Mesenchymal stem cell (in vitro differentiated cells and primary cell): ENCODE measurements around the gene TPO.

ENCODE experiments used
- DNase-seq: peaks from one replicate; pipeline ENCODE4 v3.0.0-alpha.2; 2013
- H2AFZ ChIP-seq: one replicate; pipeline ENCODE4 v1.6.1; 2013; ENCODE audit warnings: low read depth, mild to moderate bottlenecking, control low read depth, inconsistent platforms, low read length, moderate library complexity
- H2AK5ac ChIP-seq: 2 replicates; pipeline ENCODE4 v1.6.1; 2013; ENCODE audit warnings: low read length, moderate library complexity, mild to moderate bottlenecking, inconsistent platforms; ENCODE audit not compliant: severe bottlenecking
- H2BK120ac ChIP-seq: one replicate; pipeline ENCODE4 v1.6.1; 2013; ENCODE audit warnings: low read depth, mild to moderate bottlenecking, inconsistent platforms, low read length, moderate library complexity
- H2BK12ac ChIP-seq, 2 experiments: one replicate each; pipeline ENCODE4 v1.6.1; 2013; ENCODE audit warnings: inconsistent platforms in 2 of 2, low read length in 2 of 2, mild to moderate bottlenecking in 2 of 2, moderate library complexity in 2 of 2, control low read depth in 1 of 2
- H2BK15ac ChIP-seq: one replicate; pipeline ENCODE4 v1.6.1; 2013; ENCODE audit warnings: mild to moderate bottlenecking, low read depth, inconsistent platforms; ENCODE audit not compliant: poor library complexity, severe bottlenecking
- H2BK5ac ChIP-seq: 2 replicates; pipeline ENCODE4 v1.6.1; 2013; ENCODE audit warnings: low read depth, mild to moderate bottlenecking, low read length, control low read depth, inconsistent platforms; ENCODE audit not compliant: poor library complexity, severe bottlenecking
- H3K14ac ChIP-seq, 2 experiments: one replicate each; pipeline ENCODE4 v1.6.1; 2013; ENCODE audit warnings: inconsistent platforms in 2 of 2, low read length in 2 of 2, control low read depth in 1 of 2, mild to moderate bottlenecking in 1 of 2, moderate library complexity in 1 of 2
- H3K18ac ChIP-seq, 2 experiments: one replicate each; pipeline ENCODE4 v1.6.1; 2013; ENCODE audit warnings: inconsistent platforms in 2 of 2, low read length in 2 of 2, control low read depth in 1 of 2, low read depth in 1 of 2, mild to moderate bottlenecking in 1 of 2
- H3K23ac ChIP-seq, 2 experiments: one replicate each; pipeline ENCODE4 v1.6.1; 2013; ENCODE audit warnings: inconsistent platforms in 2 of 2, low read length in 2 of 2, mild to moderate bottlenecking in 2 of 2, moderate library complexity in 2 of 2, control low read depth in 1 of 2
- H3K27ac ChIP-seq: 2 replicates; pipeline ENCODE4 v1.5.1; 2013; ENCODE audit warnings: mild to moderate bottlenecking, moderate library complexity, low read length, control low read depth, inconsistent platforms; ENCODE audit not compliant: poor library complexity, severe bottlenecking
- H3K27me3 ChIP-seq, 2 experiments: 2 replicates each; pipeline versions ENCODE4 v1.6.1 to v1.7.0; 2013; ENCODE audit warnings: low read length in 2 of 2, mild to moderate bottlenecking in 2 of 2, moderate library complexity in 2 of 2, control low read depth in 1 of 2, inconsistent platforms in 1 of 2; ENCODE audit not compliant: control insufficient read depth in 1 of 2, insufficient read depth in 1 of 2
- H3K36me3 ChIP-seq, 2 experiments: 2 replicates each; pipeline versions ENCODE4 v1.6.1 to v1.7.0; 2013; ENCODE audit warnings: low read length in 2 of 2, control low read depth in 1 of 2, inconsistent platforms in 1 of 2, low read depth in 1 of 2, mild to moderate bottlenecking in 1 of 2; ENCODE audit not compliant: insufficient read depth in 2 of 2, control insufficient read depth in 1 of 2
- H3K4ac ChIP-seq, 2 experiments: one replicate each; pipeline ENCODE4 v1.6.1; 2013; ENCODE audit warnings: inconsistent platforms in 2 of 2, low read length in 2 of 2, mild to moderate bottlenecking in 2 of 2, moderate library complexity in 2 of 2, control low read depth in 1 of 2, low read depth in 1 of 2
- H3K4me1 ChIP-seq: 2 replicates; pipeline ENCODE4 v1.6.1; 2013; ENCODE audit warnings: low read depth, low read length, control low read depth; ENCODE audit not compliant: control insufficient read depth, insufficient read depth
- H3K4me2 ChIP-seq: 2 replicates; pipeline ENCODE4 v1.6.1; 2013; ENCODE audit warnings: low read length, mild to moderate bottlenecking, inconsistent platforms; ENCODE audit not compliant: poor library complexity, severe bottlenecking
- H3K4me3 ChIP-seq, 2 experiments: 2 replicates each; pipeline versions ENCODE4 v1.5.1 to v1.7.0; 2013; ENCODE audit warnings: low read length in 2 of 2, mild to moderate bottlenecking in 2 of 2, control low read depth in 1 of 2, low read depth in 1 of 2; ENCODE audit not compliant: insufficient read depth in 1 of 2
- H3K79me1 ChIP-seq: replicated peaks from 2 replicates; pipeline ENCODE4 v1.6.1; 2013; ENCODE audit warnings: mild to moderate bottlenecking, control low read depth, low read length, inconsistent platforms; ENCODE audit not compliant: poor library complexity, severe bottlenecking
- H3K9ac ChIP-seq: 2 replicates; pipeline ENCODE4 v1.7.0; 2013; ENCODE audit warnings: mild to moderate bottlenecking, low read length, moderate library complexity
- H3K9me3 ChIP-seq: 2 replicates; pipeline ENCODE4 v1.7.0; 2013; ENCODE audit warnings: mild to moderate bottlenecking, low read length; ENCODE audit not compliant: control insufficient read depth
- H4K8ac ChIP-seq: one replicate; pipeline ENCODE4 v1.6.1; 2013; ENCODE audit warnings: inconsistent platforms, mild to moderate bottlenecking, low read length, moderate library complexity
- H4K91ac ChIP-seq: one replicate; pipeline ENCODE4 v1.6.1; 2013; ENCODE audit warnings: mild to moderate bottlenecking, low read length, inconsistent platforms
- WGBS: methylation state at CpG from one replicate; pipeline ENCODE4 v1.1.7; 2013; ENCODE audit warnings: mixed read lengths; 5-methylcytosine and 5-hydroxymethylcytosine counted together

TPO gene

DNA sequence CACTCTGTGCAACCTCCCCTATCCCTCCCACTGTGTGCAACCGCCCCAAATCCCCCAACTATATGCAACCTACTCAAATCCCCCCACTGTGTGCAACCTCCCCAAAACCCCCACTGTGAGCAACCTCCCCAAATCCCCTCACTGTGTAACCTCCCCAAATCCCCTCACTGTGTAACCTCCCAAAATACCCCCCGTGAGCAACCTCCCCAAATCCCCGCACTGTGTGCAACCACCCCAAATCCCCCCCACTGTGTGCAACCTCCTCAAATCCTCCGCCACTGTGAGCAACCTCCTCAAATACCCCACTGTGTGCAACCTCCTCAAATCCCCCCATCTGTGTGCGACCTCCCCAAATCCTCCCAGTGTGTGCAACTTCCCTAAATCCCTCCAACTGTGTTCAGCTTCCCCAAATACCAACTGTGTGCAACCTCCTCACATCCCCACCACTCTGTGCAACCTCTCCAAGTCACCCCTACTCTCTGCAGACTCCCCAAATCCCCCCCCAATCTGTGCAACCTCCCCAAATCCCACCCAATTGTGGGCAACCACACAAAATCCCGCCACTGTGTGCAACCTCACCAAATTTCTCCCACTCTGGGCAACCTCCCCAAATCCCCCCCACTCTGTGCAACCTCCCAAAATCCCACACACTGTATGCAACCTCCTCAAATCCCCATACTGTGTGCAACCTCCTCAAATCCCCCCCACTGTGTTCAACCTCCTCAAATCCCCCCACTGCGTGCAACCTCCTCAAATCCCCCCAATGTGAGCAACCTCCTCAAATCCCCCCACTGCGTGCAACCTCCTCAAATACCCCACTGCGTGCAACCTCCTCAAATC, 114.1 kb downstream of the TPO start:
- WGBS, result 80% methylated on average over 9 of the region's 9 CpGs
- H2AFZ ChIP-seq, result no peak overlapping the region
- H2BK15ac ChIP-seq, result no peak overlapping the region
- H3K9me3 ChIP-seq, result no peaks in the 10 kb centered on the region
- H2BK5ac ChIP-seq, result no peak overlapping the region
- H3K36me3 ChIP-seq, result no peaks in the 10 kb centered on the region
- no peaks in the 10 kb centered on the region for H3K79me1 ChIP-seq
- H4K8ac ChIP-seq, result no peak overlapping the region
- H2BK120ac ChIP-seq, result no peak overlapping the region
- H3K27me3 ChIP-seq, result no peaks in the 10 kb centered on the region
- H3K27ac ChIP-seq, result no peak overlapping the region
- H3K14ac ChIP-seq, result no peak overlapping the region
- H3K4me2 ChIP-seq, result no peak overlapping the region
- H2BK12ac ChIP-seq, result no peak overlapping the region
- no peak overlapping the region for H2AK5ac ChIP-seq
- no peak overlapping the region for H3K4ac ChIP-seq
- no peak overlapping the region for H3K23ac ChIP-seq
- no peak overlapping the region for H3K9ac ChIP-seq
- H4K91ac ChIP-seq, result no peak overlapping the region
- no peak overlapping the region for H3K18ac ChIP-seq
- no peaks in the 10 kb centered on the region for H3K4me1 ChIP-seq
- no peak for DNase-seq
- H3K4me3 ChIP-seq, result no peak overlapping the region

DNA sequence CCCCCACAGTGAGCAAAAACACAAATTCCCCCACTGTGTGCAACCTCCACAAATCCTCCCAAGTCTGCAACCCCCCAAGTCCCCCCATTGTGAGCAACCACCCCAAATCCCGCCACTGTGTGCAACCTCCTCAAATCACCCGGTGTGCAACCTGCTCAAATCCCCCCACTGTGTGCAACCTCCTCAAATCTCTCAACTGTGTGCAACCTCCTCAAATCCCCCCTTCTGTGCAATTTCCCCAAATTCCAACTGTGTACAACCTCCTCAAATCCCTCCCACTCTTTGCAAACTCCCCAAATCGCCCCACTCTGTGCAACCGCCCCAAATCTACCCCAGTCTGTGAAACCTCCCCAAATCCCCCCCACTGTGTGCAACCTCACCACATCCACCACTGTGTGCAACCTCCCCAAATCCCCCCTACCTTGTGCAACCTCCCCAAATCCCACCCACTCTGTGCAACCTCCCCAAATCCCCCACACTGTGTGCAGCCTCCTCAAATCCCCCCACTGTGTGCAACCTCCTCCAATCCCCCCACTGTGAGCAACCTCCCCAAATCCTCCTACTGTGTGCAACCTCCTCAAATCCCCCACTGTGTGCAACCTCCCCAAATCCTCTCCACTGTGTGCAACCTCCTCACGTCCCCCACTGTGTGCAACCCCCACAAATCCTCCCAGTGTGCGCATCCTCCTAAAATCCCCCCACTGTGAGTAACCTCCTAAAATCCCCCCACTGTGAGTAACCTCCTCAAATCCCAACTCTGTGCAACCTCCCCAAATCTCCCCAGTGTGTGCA, 115.2 kb downstream of the TPO start:
- H2BK120ac ChIP-seq, result no peak overlapping the region
- H3K4me1 ChIP-seq, result no peaks in the 10 kb centered on the region
- no peak overlapping the region for H3K9ac ChIP-seq
- no peak overlapping the region for H2AFZ ChIP-seq
- H3K79me1 ChIP-seq, result no peaks in the 10 kb centered on the region
- no peak overlapping the region for H4K8ac ChIP-seq
- H2BK15ac ChIP-seq, result no peak overlapping the region
- H3K27me3 ChIP-seq, result no peaks in the 10 kb centered on the region
- H3K4ac ChIP-seq, result no peak overlapping the region
- H3K4me3 ChIP-seq, result no peak overlapping the region
- H3K4me2 ChIP-seq, result no peak overlapping the region
- H3K23ac ChIP-seq, result no peak overlapping the region
- H2BK5ac ChIP-seq, result no peak overlapping the region
- no peak overlapping the region for H3K18ac ChIP-seq
- H4K91ac ChIP-seq, result no peak overlapping the region
- DNase-seq, result no peak
- H3K9me3 ChIP-seq, result no peaks in the 10 kb centered on the region
- H3K36me3 ChIP-seq, result no peaks in the 10 kb centered on the region
- H3K14ac ChIP-seq, result no peak overlapping the region
- no peak overlapping the region for H3K27ac ChIP-seq
- no peak overlapping the region for H2BK12ac ChIP-seq
- whole genome bisulfite sequencing, result 77% methylated on average over 6 of the region's 6 CpGs
- H2AK5ac ChIP-seq, result no peak overlapping the region

DNA sequence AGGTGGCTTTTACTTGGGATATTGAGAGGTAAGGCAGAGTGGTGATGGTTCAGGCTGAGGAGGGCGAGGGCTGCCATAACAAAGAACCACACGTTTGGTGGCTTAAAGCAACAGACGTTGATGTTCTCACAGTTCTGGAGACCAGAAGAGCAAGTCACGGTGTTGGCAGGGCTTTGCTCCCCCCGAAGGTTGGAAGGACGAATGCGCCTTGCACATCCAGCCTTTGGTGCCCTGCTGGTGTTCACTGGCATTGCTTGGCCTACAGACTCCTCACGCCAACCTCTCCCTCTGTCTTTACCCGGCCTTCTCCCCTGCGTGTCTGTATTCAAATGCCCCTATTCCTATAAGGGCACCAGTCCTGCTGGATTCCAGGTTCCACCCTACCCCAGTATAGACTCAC, 125.4 kb downstream of the TPO start:
- no peaks in the 10 kb centered on the region for H3K79me1 ChIP-seq
- no peak overlapping the region for H3K18ac ChIP-seq
- H2AK5ac ChIP-seq, result no peak overlapping the region
- no peaks in the 10 kb centered on the region for H3K4me1 ChIP-seq
- H2BK15ac ChIP-seq, result no peak overlapping the region
- H2BK120ac ChIP-seq, result no peak overlapping the region
- no peak overlapping the region for H3K4me2 ChIP-seq
- H2AFZ ChIP-seq, result no peak overlapping the region
- peak; percentile 45 for DNase-seq
- H3K23ac ChIP-seq, result no peak overlapping the region
- peaks cover 0 to 28% of the 10 kb centered on the region in 2 experiments for H3K27me3 ChIP-seq
- H2BK12ac ChIP-seq, result no peak overlapping the region
- H3K14ac ChIP-seq, result no peak overlapping the region
- peaks cover 0 to 3% of the 10 kb centered on the region in 2 experiments for H3K36me3 ChIP-seq
- H4K8ac ChIP-seq, result no peak overlapping the region
- 37% methylated on average over 10 of the region's 10 CpGs for WGBS
- H3K9me3 ChIP-seq, result no peaks in the 10 kb centered on the region
- no peak overlapping the region for H3K4ac ChIP-seq
- H4K91ac ChIP-seq, result no peak overlapping the region
- H3K9ac ChIP-seq, result no peak overlapping the region
- no peak overlapping the region for H3K27ac ChIP-seq
- H2BK5ac ChIP-seq, result no peak overlapping the region
- H3K4me3 ChIP-seq, result no peak overlapping the region

DNA sequence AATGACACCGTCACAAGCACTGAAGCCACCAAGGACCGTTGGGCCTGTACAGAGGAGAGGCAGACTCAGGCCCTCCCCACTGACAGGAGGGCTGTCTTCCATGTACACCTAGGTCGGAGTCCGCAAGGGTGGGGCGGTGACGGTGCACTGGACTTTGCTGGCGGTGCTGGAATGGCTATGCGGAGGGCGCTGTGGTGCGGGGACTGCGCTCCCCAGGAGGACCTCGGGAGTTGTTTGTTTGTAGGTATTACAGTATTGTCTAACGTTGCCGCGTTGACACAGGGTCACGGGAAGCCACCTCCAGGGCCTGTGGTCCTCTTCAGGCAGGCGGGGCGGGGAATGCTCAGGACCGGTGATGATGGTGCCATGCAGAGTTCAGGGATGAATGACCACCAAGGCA, 126.2 kb downstream of the TPO start:
- Histone ChIP-seq H3K36me3 (peaks cover 0 to 3% of the 10 kb centered on the region in 2 experiments), H3K79me1 (no peaks in the 10 kb centered on the region), H3K27ac (no peak overlapping the region), H2AFZ (no peak overlapping the region), H3K4me3 (no peak overlapping the region), H3K14ac (peak overlapping the region in 1 of 2 experiments; percentile 77), H3K27me3 (peaks cover 0 to 28% of the 10 kb centered on the region in 2 experiments), H4K91ac (no peak overlapping the region), H2BK5ac (no peak overlapping the region), H3K23ac (no peak overlapping the region), H3K4me1 (peaks cover 2% of the 10 kb centered on the region), H2BK120ac (no peak overlapping the region), H3K9ac (no peak overlapping the region), H3K18ac (no peak overlapping the region), H2BK12ac (no peak overlapping the region), H2BK15ac (no peak overlapping the region), H4K8ac (no peak overlapping the region), H3K4me2 (no peak overlapping the region), H2AK5ac (no peak overlapping the region), H3K9me3 (no peaks in the 10 kb centered on the region), H3K4ac (no peak overlapping the region)
- WGBS, result 86% methylated on average over 19 of the region's 19 CpGs
- DNase-seq, result no peak
